SIG-M5 (cell line): ENCODE results near the gene IFNG.
"Not testable (repeated sequence)": the region's sequence is repeated elsewhere in the genome, so short reads cannot be mapped to it uniquely, and the experiment has no call there.

Experiments used
- DNase-seq: peaks from one replicate; lab custom pipeline; 2025; lab: John Stamatoyannopoulos, UW

The IFNG gene

GRCh38 chr12:68159681-68160304 is at the start of gene IFNG:
Gene IFNG (minus strand): TSS chr12:68159740. CDS start chr12:68159615, 125 bp downstream.
- no peak for DNase-seq

GRCh38 chr12:68209048-68209728 is 49.6 kb upstream of the IFNG start:
- not testable (repeated sequence) for DNase-seq

GRCh38 chr12:68207276-68207675 is 47.7 kb upstream of the IFNG start:
- no peak for DNase-seq

GRCh38 chr12:68206446-68206845 is 46.9 kb upstream of the IFNG start:
- DNase-seq, result no peak

DNA sequence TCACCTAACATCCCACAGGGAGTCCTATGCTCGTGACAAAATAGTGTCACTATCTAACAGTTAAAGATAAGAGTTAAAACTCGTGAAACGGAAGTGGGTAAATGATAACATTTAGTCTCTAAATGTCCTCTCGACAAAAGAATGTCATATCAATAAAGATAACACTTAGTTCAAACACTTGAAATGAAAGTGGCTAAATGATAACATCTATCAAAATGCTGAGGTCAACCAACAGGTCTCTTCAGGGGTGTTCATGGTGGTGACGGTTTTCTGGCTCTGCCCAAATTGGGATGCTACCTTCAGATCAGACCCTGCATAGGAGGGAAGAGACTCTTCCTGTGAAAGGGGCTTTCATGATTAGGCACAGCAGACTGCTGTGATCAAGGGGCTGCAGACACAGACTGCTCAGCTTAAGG is 43.9 kb upstream of the IFNG start:
- DNase-seq, result no peak

GRCh38 chr12:68200854-68201253 is 41.3 kb upstream of the IFNG start:
- no peak for DNase-seq

GRCh38 chr12:68199127-68199526 is 39.6 kb upstream of the IFNG start:
- DNase-seq, result no peak

DNA sequence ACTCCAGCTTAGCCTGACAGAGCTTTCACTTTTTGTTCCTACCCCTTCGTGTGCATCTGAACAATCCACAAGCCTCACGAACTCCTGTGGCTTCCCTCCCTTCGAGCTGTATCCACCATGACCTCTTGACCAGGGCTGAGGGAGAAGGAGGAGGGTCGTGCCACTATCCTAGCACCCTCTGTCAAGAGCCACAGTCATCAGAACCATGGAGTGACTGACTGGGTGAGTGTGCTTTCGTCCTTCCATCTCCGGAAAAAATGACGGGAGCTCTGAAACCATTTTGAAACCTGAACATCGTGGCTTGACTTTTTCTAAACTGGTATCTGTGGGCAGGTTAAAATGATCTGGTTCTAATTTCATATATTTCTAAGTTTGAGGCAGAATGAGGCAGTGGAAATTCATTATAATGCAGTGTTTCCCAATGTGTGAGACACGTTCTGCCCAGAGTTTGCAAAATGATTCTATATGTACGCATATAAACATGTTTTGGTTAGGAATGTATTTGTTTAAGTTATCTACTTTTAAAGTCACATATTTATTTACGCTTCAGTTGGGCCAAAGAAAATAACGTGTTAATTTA is 39.1 kb upstream of the IFNG start:
- DNase-seq, result no peak

GRCh38 chr12:68190301-68190700 is 30.8 kb upstream of the IFNG start:
- no peak for DNase-seq

DNA sequence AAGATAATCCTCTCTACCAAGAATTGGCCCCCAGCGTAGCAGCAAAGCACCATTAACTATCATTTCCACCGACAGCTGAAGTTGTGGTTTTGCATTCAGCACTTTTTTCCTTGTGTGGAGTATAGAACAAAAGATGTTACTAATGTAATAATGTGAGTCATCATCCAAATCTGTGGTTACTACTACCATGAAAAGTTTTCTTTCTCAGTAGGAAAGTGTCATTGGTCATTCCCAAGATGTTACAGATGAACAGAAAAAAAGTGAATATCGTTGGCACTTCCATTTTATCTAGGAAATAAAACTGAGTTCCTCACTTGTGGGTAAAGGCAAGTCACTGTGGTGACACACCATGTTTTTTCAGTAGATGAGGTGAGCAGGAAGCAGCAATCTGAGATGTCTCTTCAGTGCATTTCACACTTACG is 30.3 kb upstream of the IFNG start:
- DNase-seq, result no peak

DNA sequence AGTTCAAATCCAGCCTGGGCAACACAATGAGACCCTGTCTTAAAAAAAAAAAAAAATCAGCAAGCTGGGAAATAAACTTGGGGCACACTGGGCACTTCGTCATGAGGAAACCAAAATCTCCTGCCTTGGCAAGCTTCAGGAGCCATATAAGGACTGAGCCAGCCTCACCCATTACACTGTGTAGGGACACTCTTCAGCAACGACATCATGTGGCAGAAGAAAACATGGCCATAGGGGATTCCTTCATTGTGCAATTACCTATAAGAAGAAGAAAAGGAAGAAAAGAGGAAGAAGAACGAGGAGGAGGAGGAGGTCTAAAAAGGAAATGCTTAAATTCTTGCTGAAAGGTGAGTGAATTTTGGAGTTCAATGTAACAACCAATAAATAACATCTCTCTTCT is 26.1 kb upstream of the IFNG start:
- DNase-seq, result no peak

DNA sequence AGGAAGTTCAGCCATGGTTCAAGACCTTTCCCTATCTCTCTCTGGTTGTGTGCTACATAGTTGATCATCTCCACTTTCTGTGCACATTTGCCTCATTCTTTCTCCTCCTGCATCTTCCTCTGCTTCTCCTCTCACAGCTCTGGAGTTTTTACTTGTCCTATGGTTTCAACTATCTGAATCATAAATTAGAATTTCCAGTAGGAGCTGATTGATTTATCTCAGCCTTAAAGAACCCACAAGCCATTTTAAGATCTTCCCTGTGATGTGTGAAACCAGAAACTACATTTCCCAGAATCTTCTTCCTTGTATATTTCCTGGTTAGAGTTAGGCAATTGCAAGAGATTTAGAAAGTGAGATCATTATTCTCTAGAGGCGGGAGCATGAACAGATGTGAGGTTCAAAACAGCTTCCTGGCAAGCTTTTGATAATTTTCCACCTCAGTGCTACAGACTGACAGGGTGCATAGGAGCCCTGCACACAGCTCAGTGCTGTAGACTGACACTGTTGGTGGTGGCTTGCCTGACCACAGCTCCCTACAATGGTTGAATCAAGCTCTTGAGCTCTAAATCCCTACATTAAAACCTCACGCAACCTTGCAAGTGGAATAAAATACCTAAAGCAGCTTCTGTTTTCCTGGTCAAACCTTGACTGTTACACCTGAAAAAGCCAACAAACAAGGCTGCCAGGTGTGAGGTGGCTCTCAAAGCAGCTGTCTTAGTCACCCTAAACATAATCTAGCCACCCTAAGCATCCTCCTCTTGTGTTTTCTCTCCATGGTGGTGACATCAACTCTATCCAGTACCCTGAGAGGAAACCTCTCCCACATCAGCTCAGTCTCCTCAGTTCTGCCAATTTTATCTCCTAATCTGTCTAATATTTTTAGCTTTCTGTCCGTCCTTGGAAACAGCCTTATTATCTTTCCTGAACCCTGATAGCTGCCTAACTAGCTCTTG is 21.5 kb upstream of the IFNG start:
- DNase-seq, result no peak

- DNase-seq, result no peak
Observed at GRCh38 chr12:68178774-68179439, 19.4 kb upstream of the IFNG start.

DNA sequence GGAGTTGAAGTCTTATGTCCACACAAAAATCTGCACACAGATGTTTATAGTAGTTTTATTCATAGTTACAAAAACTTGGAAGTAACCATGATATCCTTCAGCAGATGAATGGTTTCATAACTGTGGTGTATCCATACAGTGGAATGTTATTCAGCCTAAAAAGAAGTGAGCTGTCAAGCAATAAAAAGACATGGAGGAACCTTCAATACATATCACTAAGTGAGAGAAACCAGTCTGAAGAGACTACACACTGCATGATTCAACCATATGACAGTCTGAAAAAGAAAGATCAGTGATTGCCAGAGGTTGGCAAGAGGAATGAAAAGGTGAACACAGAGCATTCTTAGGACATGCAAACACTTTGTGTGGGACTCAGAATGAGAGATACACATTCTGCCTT is 18.6 kb upstream of the IFNG start:
- no peak for DNase-seq

DNA sequence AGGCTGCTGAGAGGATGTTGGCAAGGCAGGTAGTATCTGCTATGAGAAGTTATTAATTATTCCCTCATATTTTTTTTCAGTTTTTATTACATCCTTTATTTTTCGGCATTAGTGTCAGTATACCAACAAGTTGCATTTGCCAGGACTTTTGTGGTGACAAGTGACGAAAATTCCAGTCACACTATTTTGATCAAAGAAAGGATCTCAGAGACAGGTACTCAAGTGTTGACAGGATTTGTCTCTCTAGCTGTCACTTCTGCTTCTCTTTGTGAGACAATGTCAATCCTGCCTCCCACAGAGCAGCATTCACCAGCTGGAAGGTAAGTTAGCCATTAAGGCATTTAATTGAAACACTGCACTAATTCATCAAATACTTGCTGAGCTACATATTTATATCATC is 18.0 kb upstream of the IFNG start:
- DNase-seq, result no peak

DNA sequence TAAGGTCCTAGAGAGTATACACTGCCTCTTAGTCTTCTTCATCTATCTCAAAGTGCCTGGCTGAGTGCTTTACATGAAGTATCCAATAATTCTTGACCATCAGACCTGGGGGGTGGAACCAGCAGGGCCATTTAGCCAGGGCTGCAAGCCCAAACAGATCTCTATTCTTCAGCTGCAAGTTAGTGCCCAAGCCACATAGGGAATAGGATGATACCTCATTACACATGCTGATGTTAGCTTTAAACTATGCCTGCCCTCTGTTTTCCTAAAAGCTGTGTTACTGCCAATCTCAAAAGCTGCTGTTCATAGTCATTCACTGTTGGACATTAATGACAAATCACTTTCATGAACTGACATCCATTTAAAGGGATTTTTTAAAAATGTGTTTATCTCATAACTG is 16.7 kb upstream of the IFNG start:
- no peak for DNase-seq

GRCh38 chr12:68175557-68176061 is 16.1 kb upstream of the IFNG start:
- no peak for DNase-seq

- not testable (repeated sequence) for DNase-seq
Observed at GRCh38 chr12:68174761-68175160, 15.2 kb upstream of the IFNG start.

GRCh38 chr12:68173792-68174191 is 14.3 kb upstream of the IFNG start:
- no peak for DNase-seq

DNA sequence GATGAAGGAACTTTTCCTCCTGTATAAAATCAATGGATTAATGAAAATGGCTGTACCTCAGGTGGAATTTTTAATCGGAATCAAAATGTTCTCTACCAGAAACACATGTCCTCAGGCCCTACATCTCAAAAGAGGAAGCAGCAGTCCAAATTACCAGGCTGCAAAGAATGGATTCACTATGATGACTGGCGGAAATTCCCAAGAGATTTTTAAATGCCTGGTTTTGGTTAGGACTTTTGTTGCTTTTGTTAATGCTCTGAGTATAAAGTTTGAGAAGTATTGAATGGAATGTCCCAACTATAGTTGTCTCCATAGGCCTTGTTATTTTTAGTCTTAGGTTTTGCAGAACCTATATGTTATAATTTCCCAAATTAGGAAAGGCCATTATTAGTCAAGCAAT is 11.2 kb upstream of the IFNG start:
- no peak for DNase-seq

DNA sequence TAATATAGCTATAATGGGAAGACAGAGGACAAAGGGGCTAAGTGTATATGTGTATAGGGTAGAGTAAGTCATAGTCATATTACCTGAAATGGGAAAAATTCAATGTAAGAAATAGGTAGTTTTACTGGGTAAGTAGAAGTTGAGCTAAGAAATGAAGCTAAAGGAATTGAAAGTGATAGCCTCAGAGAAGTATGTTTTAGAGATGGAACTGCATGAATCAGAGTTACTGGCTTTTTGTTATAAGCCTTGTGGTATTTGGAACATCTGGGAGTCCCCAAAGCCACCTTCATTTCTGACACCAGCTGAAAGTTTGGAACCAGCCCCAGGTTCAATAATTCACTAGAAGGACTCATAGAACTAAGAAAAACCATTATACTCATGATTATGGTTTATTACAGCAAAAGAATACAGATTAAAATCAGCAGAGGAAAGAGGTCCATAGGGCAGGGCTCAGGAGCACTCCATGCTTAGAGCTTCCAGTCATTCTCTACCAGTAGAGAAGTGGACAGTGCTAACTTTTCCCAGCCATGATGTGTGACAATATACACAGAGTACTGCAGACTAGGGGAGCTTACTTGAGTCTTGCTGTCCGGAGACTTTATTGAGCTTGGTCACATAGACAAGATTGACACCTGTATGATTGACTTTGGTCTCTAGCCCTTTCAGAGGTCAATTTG is 9.8 kb upstream of the IFNG start:
- no peak for DNase-seq
